Liver (tissue), 2 donors: ENCODE results near the gene PTPN9.
"Not testable (repeated sequence)": the region's sequence is repeated elsewhere in the genome, so short reads cannot be mapped to it uniquely, and the experiment has no call there.

ENCODE experiments used
- FOXA1 ChIP-seq: IDR thresholded peaks from 2 replicates; pipeline ENCODE4 v1.6.1; 2016; ENCODE audit warnings: antibody characterized with exemption
- YY1 ChIP-seq: IDR thresholded peaks from 2 replicates; pipeline ENCODE4 v1.6.1; 2016; ENCODE audit warnings: antibody characterized with exemption, mild to moderate bottlenecking
- TF ChIP-seq, protein P1 (sequence below): fragments of 150-350 bp; IDR thresholded peaks from 2 replicates; pipeline ENCODE4 v1.5.1; 2017; ENCODE audit warnings: improper control_type of control experiment, low read depth, low read length; ENCODE audit not compliant: missing input control
- TF ChIP-seq, protein P2 (sequence below): IDR thresholded peaks from 2 replicates; pipeline ENCODE4 v1.6.1; 2016; ENCODE audit warnings: antibody characterized with exemption
- TF ChIP-seq, protein P3 (sequence below): IDR thresholded peaks from 2 replicates; pipeline ENCODE4 v1.6.1; 2016; ENCODE audit warnings: antibody characterized with exemption, mild to moderate bottlenecking
- donor health status: healthy.

DNA sequence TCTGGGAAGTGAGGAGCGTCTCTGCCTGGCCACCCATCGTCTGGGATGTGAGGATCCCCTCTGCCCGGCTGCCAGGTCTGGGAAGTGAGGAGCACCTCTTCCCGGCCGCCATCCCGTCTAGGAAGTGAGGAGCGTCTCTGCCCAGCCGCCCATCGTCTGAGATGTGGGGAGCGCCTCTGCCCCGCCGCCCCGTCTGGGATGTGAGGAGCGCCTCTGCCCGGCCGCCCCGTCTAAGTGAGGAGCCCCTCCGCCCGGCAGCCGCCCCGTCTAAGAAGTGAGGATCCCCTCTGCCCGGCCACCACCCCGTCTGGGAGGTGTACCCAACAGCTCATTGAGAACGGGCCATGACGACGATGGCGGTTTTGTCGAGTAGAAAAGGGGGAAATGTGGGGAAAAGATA lies 20.2 kb downstream of the PTPN9 start:
- TF ChIP-seq, protein P1, sequence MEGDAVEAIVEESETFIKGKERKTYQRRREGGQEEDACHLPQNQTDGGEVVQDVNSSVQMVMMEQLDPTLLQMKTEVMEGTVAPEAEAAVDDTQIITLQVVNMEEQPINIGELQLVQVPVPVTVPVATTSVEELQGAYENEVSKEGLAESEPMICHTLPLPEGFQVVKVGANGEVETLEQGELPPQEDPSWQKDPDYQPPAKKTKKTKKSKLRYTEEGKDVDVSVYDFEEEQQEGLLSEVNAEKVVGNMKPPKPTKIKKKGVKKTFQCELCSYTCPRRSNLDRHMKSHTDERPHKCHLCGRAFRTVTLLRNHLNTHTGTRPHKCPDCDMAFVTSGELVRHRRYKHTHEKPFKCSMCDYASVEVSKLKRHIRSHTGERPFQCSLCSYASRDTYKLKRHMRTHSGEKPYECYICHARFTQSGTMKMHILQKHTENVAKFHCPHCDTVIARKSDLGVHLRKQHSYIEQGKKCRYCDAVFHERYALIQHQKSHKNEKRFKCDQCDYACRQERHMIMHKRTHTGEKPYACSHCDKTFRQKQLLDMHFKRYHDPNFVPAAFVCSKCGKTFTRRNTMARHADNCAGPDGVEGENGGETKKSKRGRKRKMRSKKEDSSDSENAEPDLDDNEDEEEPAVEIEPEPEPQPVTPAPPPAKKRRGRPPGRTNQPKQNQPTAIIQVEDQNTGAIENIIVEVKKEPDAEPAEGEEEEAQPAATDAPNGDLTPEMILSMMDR, result not testable (repeated sequence)
- TF ChIP-seq, protein P2, sequence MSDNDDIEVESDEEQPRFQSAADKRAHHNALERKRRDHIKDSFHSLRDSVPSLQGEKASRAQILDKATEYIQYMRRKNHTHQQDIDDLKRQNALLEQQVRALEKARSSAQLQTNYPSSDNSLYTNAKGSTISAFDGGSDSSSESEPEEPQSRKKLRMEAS, result not testable (repeated sequence)
- not testable (repeated sequence) for TF ChIP-seq YY1, FOXA1
- TF ChIP-seq, protein P3, sequence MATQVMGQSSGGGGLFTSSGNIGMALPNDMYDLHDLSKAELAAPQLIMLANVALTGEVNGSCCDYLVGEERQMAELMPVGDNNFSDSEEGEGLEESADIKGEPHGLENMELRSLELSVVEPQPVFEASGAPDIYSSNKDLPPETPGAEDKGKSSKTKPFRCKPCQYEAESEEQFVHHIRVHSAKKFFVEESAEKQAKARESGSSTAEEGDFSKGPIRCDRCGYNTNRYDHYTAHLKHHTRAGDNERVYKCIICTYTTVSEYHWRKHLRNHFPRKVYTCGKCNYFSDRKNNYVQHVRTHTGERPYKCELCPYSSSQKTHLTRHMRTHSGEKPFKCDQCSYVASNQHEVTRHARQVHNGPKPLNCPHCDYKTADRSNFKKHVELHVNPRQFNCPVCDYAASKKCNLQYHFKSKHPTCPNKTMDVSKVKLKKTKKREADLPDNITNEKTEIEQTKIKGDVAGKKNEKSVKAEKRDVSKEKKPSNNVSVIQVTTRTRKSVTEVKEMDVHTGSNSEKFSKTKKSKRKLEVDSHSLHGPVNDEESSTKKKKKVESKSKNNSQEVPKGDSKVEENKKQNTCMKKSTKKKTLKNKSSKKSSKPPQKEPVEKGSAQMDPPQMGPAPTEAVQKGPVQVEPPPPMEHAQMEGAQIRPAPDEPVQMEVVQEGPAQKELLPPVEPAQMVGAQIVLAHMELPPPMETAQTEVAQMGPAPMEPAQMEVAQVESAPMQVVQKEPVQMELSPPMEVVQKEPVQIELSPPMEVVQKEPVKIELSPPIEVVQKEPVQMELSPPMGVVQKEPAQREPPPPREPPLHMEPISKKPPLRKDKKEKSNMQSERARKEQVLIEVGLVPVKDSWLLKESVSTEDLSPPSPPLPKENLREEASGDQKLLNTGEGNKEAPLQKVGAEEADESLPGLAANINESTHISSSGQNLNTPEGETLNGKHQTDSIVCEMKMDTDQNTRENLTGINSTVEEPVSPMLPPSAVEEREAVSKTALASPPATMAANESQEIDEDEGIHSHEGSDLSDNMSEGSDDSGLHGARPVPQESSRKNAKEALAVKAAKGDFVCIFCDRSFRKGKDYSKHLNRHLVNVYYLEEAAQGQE, result not testable (repeated sequence)
